H9 (cell line): ENCODE data around the gene RAPSN. TPM values are rescaled to one million over a fixed set of nuclear protein-coding genes. Genes with fewer than 3 reads are reported as not detected.
A peak's percentile ranks its signal among the peaks of the same experiment; 100 is the strongest.

ENCODE experiments used
- DNase-seq: peaks from one replicate; pipeline ENCODE4 v3.0.0-alpha.2; 2017
- H2AFZ ChIP-seq: one replicate; pipeline ENCODE4 v1.6.1; 2013; ENCODE audit warnings: mild to moderate bottlenecking, low read length, control low read depth, moderate library complexity
- H2AK5ac ChIP-seq: 2 replicates; pipeline ENCODE4 v1.6.1; 2013; ENCODE audit warnings: low read length, control low read depth, mixed read lengths; ENCODE audit not compliant: insufficient read length
- H2BK120ac ChIP-seq: one replicate; pipeline ENCODE4 v1.6.1; 2013; ENCODE audit warnings: low read depth, mild to moderate bottlenecking, low read length, control low read depth, inconsistent platforms; ENCODE audit not compliant: poor library complexity, severe bottlenecking
- H2BK12ac ChIP-seq: 2 replicates; pipeline ENCODE4 v1.6.1; 2013; ENCODE audit warnings: low read length, control low read depth, mixed read lengths, low read depth; ENCODE audit not compliant: insufficient read length
- H2BK15ac ChIP-seq: 2 replicates; pipeline ENCODE4 v1.6.1; 2013; ENCODE audit warnings: low read depth, low read length, control low read depth
- H2BK20ac ChIP-seq: one replicate; pipeline ENCODE4 v1.6.1; 2013; ENCODE audit warnings: low read depth, mild to moderate bottlenecking, low read length, control low read depth, inconsistent platforms; ENCODE audit not compliant: poor library complexity, severe bottlenecking
- H2BK5ac ChIP-seq: 2 replicates; pipeline ENCODE4 v1.6.1; 2013; ENCODE audit warnings: low read length, control low read depth, mixed read lengths; ENCODE audit not compliant: insufficient read length
- H3K14ac ChIP-seq: 2 replicates; pipeline ENCODE4 v1.6.1; 2013; ENCODE audit warnings: low read length, control low read depth; ENCODE audit not compliant: insufficient read depth
- H3K18ac ChIP-seq: 2 replicates; pipeline ENCODE4 v1.6.1; 2013; ENCODE audit warnings: low read depth, mild to moderate bottlenecking, mixed read lengths, low read length, control low read depth; ENCODE audit not compliant: insufficient read length
- H3K23ac ChIP-seq: 2 replicates; pipeline ENCODE4 v1.6.1; 2013; ENCODE audit warnings: low read length, control low read depth, mixed read lengths, low read depth; ENCODE audit not compliant: insufficient read length
- H3K23me2 ChIP-seq: 2 replicates; pipeline ENCODE4 v1.6.1; 2013; ENCODE audit warnings: low read depth, mild to moderate bottlenecking, mixed read lengths, low read length, control low read depth; ENCODE audit not compliant: insufficient read length, poor library complexity, severe bottlenecking
- H3K27ac ChIP-seq: 2 replicates; pipeline ENCODE4 v1.5.1; 2013; ENCODE audit warnings: low read length, control low read depth, mixed read lengths, low read depth; ENCODE audit not compliant: insufficient read length
- H3K27me3 ChIP-seq: 2 replicates; pipeline ENCODE4 v1.6.1; 2013; ENCODE audit warnings: low read length, control low read depth, inconsistent platforms; ENCODE audit not compliant: insufficient read depth
- H3K4ac ChIP-seq: 2 replicates; pipeline ENCODE4 v1.6.1; 2013; ENCODE audit warnings: low read depth, mild to moderate bottlenecking, control low read depth, inconsistent platforms, low read length, moderate library complexity
- H3K4me1 ChIP-seq: 2 replicates; pipeline ENCODE4 v1.6.1; 2013; ENCODE audit warnings: low read length, control low read depth, inconsistent platforms; ENCODE audit not compliant: insufficient read depth
- H3K4me2 ChIP-seq: 2 replicates; pipeline ENCODE4 v1.6.1; 2013; ENCODE audit warnings: low read length, control low read depth, mixed read lengths; ENCODE audit not compliant: insufficient read length, insufficient read depth
- H3K56ac ChIP-seq: 2 replicates; pipeline ENCODE4 v1.6.1; 2013; ENCODE audit warnings: low read depth, mild to moderate bottlenecking, mixed read lengths, low read length, control low read depth; ENCODE audit not compliant: insufficient read length
- H3K79me1 ChIP-seq: 2 replicates; pipeline ENCODE4 v1.6.1; 2013; ENCODE audit warnings: low read depth, mild to moderate bottlenecking, moderate library complexity, low read length, control low read depth, inconsistent platforms; ENCODE audit not compliant: insufficient read depth, poor library complexity, severe bottlenecking
- H3K79me2 ChIP-seq: 2 replicates; pipeline ENCODE4 v1.6.1; 2013; ENCODE audit warnings: low read length, control low read depth, inconsistent platforms; ENCODE audit not compliant: insufficient read depth
- H3K9ac ChIP-seq: 2 replicates; pipeline ENCODE4 v1.6.1; 2013; ENCODE audit warnings: low read length, control low read depth, mixed read lengths; ENCODE audit not compliant: insufficient read length; ENCODE audit errors: extremely low read depth
- H3K9me3 ChIP-seq: one replicate; pipeline ENCODE4 v1.6.1; 2013; ENCODE audit warnings: low read depth, low read length, inconsistent platforms; ENCODE audit not compliant: control insufficient read depth
- H3T11ph ChIP-seq: one replicate; pipeline ENCODE4 v1.6.1; 2013; ENCODE audit warnings: mild to moderate bottlenecking, low read length, control low read depth, inconsistent platforms
- H4K20me1 ChIP-seq: one replicate; pipeline ENCODE4 v1.6.1; 2013; ENCODE audit not compliant: control insufficient read depth, insufficient read length, insufficient read depth
- H4K5ac ChIP-seq: 2 replicates; pipeline ENCODE4 v1.6.1; 2013; ENCODE audit warnings: low read depth, mild to moderate bottlenecking, mixed read lengths, low read length, control low read depth; ENCODE audit not compliant: insufficient read length
- H4K8ac ChIP-seq: replicated peaks from 2 replicates; pipeline ENCODE4 v1.6.1; 2013; ENCODE audit warnings: low read length, control low read depth, mixed read lengths, low read depth; ENCODE audit not compliant: insufficient read length
- H4K91ac ChIP-seq: 2 replicates; pipeline ENCODE4 v1.6.1; 2013; ENCODE audit warnings: low read depth, mild to moderate bottlenecking, moderate library complexity, mixed read lengths, low read length, control low read depth; ENCODE audit not compliant: insufficient read length
- H3K27ac Mint-ChIP-seq, 3 experiments: 2 replicates in 2 of 3; 3 replicates in 1 of 3; pipeline ENCODE4 v1.8.0; 2020 to 2021; ENCODE audit warnings: mixed read lengths in 3 of 3, mild to moderate bottlenecking in 1 of 3, moderate library complexity in 1 of 3
- H3K27me3 Mint-ChIP-seq: 2 replicates; pipeline ENCODE4 v1.8.0; 2021; ENCODE audit warnings: low read depth, mild to moderate bottlenecking, moderate library complexity, mixed read lengths
- H3K36me3 Mint-ChIP-seq, 3 experiments: 2 replicates in 2 of 3; 3 replicates in 1 of 3; pipeline ENCODE4 v1.8.0; 2020 to 2021; ENCODE audit warnings: low read depth in 3 of 3, mixed read lengths in 3 of 3; ENCODE audit not compliant: insufficient read depth in 1 of 3
- H3K4me1 Mint-ChIP-seq, 2 experiments: 2 replicates each; pipeline ENCODE4 v1.8.0; 2020; ENCODE audit warnings: mixed read lengths in 2 of 2
- H3K4me3 Mint-ChIP-seq, 2 experiments: 2 replicates in 1 of 2; 3 replicates in 1 of 2; pipeline ENCODE4 v1.8.0; 2020 to 2021; ENCODE audit warnings: mild to moderate bottlenecking in 2 of 2, mixed read lengths in 2 of 2, moderate library complexity in 1 of 2
- H3K9me3 Mint-ChIP-seq, 2 experiments: 2 replicates in 1 of 2; 3 replicates in 1 of 2; pipeline ENCODE4 v1.8.0; 2020; ENCODE audit warnings: mild to moderate bottlenecking in 2 of 2, mixed read lengths in 2 of 2, moderate library complexity in 1 of 2
- CTCF ChIP-seq: fragments of 200-600 bp; sonication (generic); conservative IDR thresholded peaks from 3 replicates; pipeline ENCODE4 v1.8.0; 2021; ENCODE audit warnings: antibody characterized with exemption, mild to moderate bottlenecking
- WGBS: extraction: QIAGEN DNeasy Blood & Tissue Kit; methylation state at CpG from one replicate; pipeline ENCODE4 v1.1.7; 2013; ENCODE audit warnings: missing lambda C conversion rate, low lambda C conversion rate, mixed read lengths; ENCODE audit not compliant: insufficient read length; ENCODE audit errors: extremely low coverage; 5-methylcytosine and 5-hydroxymethylcytosine counted together
- total RNA-seq: library from RNA; stranded (reverse); gene quantifications from 2 replicates; pipeline ENCODE4 v1.2.1, GENCODE V29; 2021

Gene RAPSN
- total RNA-seq, 1 experiment from 2014 or later, result 0.48 TPM

- Histone ChIP-seq H3T11ph (no peak overlapping the region), H4K5ac (no peak overlapping the region), H3K4ac (no peak overlapping the region), H3K18ac (no peak overlapping the region), H3K79me2 (no peaks in the 10 kb centered on the region), H3K9me3 (no peaks in the 10 kb centered on the region), H3K79me1 (no peaks in the 10 kb centered on the region), H2BK5ac (no peak overlapping the region), H3K9ac (no peak overlapping the region), H4K8ac (no peak overlapping the region), H3K27me3 (no peaks in the 10 kb centered on the region), H3K23ac (no peak overlapping the region), H2AFZ (no peak overlapping the region), H4K20me1 (no peaks in the 10 kb centered on the region), H3K14ac (no peak overlapping the region), H3K56ac (no peak overlapping the region), H2BK20ac (no peak overlapping the region), H2BK12ac (no peak overlapping the region), H3K27ac (no peak overlapping the region), H2BK15ac (no peak overlapping the region), H2BK120ac (no peak overlapping the region), H3K4me2 (no peak overlapping the region), H3K23me2 (no peaks in the 10 kb centered on the region), H3K4me1 (no peaks in the 10 kb centered on the region), H2AK5ac (no peak overlapping the region), H4K91ac (no peak overlapping the region)
- no peak for TF ChIP-seq CTCF
- Mint-ChIP-seq H3K27ac (peak overlapping the region in 1 of 3 experiments; percentile 83; a peak in 1 of 7 replicates), H3K9me3 (no peaks in the 10 kb centered on the region; a peak in 1 of 5 replicates), H3K4me1 (peaks cover 2 to 4% of the 10 kb centered on the region in 2 experiments; a peak in 2 of 4 replicates), H3K27me3 (no peaks in the 10 kb centered on the region), H3K4me3 (no peak overlapping the region), H3K36me3 (no peaks in the 10 kb centered on the region)
- DNase-seq, result no peak
- no CpG with 5 or more reads among the region's 9 CpGs for whole genome bisulfite sequencing
Measured at GRCh38 chr11:47431356-47432083, 17.4 kb downstream of the RAPSN start.
